ENCODE data around the gene STT3B.

DNA sequence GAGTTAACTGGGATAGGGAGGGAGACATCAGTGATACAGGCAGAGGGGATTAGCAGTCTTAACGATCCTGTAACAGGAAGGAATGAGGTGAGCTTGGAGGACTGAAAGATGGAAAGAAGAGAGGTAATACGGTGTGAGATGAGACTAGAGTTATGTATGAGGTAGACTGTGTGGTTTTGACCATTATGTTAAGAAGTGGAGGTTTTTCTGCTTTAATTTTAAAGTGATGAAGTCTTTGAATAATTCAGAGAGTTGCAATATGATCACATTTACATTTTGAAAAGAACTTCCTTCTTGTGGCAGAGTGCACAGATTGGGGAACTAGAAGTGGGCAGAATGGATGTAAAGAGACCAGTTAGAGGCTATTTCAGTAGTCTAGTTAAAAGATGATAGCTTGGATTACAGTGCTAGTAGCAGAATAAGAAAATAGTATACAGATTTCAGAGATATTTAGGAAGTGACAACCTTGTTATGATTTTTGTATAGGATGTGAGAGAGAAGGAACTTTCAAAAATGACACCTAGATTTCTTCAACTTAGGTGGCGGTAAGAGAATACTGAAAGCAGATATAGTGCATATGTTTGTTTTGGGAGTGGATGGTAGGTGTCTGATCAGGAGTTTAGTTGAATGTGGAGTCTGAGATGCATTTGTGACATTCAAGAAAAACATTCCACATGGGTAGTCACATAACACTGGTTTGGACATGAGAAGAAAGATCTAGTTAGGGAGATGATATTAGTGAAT is 40.5 kb downstream of the STT3B start:
- TF ChIP-seq, protein P1, sequence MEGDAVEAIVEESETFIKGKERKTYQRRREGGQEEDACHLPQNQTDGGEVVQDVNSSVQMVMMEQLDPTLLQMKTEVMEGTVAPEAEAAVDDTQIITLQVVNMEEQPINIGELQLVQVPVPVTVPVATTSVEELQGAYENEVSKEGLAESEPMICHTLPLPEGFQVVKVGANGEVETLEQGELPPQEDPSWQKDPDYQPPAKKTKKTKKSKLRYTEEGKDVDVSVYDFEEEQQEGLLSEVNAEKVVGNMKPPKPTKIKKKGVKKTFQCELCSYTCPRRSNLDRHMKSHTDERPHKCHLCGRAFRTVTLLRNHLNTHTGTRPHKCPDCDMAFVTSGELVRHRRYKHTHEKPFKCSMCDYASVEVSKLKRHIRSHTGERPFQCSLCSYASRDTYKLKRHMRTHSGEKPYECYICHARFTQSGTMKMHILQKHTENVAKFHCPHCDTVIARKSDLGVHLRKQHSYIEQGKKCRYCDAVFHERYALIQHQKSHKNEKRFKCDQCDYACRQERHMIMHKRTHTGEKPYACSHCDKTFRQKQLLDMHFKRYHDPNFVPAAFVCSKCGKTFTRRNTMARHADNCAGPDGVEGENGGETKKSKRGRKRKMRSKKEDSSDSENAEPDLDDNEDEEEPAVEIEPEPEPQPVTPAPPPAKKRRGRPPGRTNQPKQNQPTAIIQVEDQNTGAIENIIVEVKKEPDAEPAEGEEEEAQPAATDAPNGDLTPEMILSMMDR (IDR thresholded peaks at IDR 0.05) = no peak
- TF ChIP-seq POLR2A (IDR thresholded peaks at IDR 0.05) (no peak), POLR2AphosphoS5 (IDR thresholded peaks at IDR 0.05) (no peak)
